GM12878 (cell line): ENCODE results near the gene ACRV1. TPM values are rescaled to one million over a fixed set of nuclear protein-coding genes. Genes with fewer than 3 reads are reported as not detected.

ENCODE experiments used
- polyA plus RNA-seq, 11 experiments: library from polyadenylated mRNA; depleted of rRNA in 4 of 11; unstranded in 6 of 11; stranded (reverse) in 5 of 11; fragments of >200 nt; fragmentation: Nextera tagmentation in 4 of 11; fragmentation: Illumina TruSeq in 1 of 11; extraction: Ambion mirVana in 4 of 11; extraction: Trizol in 1 of 11; gene quantifications; 1 replicate in 1 of 11; 2 replicates in 10 of 11; pipeline versions ENCODE4 v1.2.1 to v1.2.3, GENCODE V29; 2011 to 2016; ENCODE audit warnings: inconsistent platforms in 2 of 11, missing spikeins in 2 of 11, low read depth in 1 of 11
- small RNA-seq: library from RNA; depleted of rRNA; stranded (forward); fragments of <200 nt; gene quantifications from one replicate; pipeline ENCODE3, GENCODE V24; 2014
- total RNA-seq, 4 experiments: library from RNA; depleted of rRNA in 3 of 4; stranded (reverse); fragments of >200 nt in 3 of 4; fragmentation: Illumina TruSeq in 1 of 4; extraction: Trizol in 1 of 4; gene quantifications; 2 replicates each; pipeline versions ENCODE4 v1.2.1 to v1.2.3, GENCODE V29; 2013 to 2021

Gene ACRV1
- total and polyA plus RNA-seq, 10 of the 15 experiments (the other 5 are each of a cell fraction or from before 2014, with no cell fraction given), result 0.09 to 0.82 (median 0.23) TPM; not detected in 2

Small RNAs within 50 kb of the gene (small RNA-seq; reads per million reads assigned to genes)
- not detected for gene RNU2-35P

Other genes with a start within 250 kb of the ACRV1 start
Only the 7 nearest of the 11 such genes appear.
- gene EI24, start 111.4 kb downstream of the ACRV1 start, total RNA-seq (2014; rRNA removed), result 76.1 and 86.5 TPM in 2 replicates
- 52.3 and 54.2 TPM in 2 replicates for gene EI24, start 111.4 kb downstream of the ACRV1 start, total RNA-seq (2014; rRNA removed; fragmentation: Illumina TruSeq; extraction: Trizol)
- gene EI24, start 111.4 kb downstream of the ACRV1 start, total RNA-seq (2021), result 54.5 and 57.2 TPM in 2 replicates
- gene EI24, start 111.4 kb downstream of the ACRV1 start, polyA plus RNA-seq (2011; rRNA removed), result 84.6 and 87.0 TPM in 2 replicates
- gene EI24, start 111.4 kb downstream of the ACRV1 start, polyA plus RNA-seq (2014; fragmentation: Illumina TruSeq; extraction: Trizol), result 80.7 and 89.6 TPM in 2 replicates
- 10 to 100 TPM; 20.3 to 32.8 TPM for gene EI24, start 111.4 kb downstream of the ACRV1 start, polyA plus RNA-seq (2014; fragmentation: Nextera tagmentation; extraction: Ambion mirVana)
- 61.5 and 64.7 TPM in 2 replicates for gene EI24, start 111.4 kb downstream of the ACRV1 start, polyA plus RNA-seq (2014; rRNA removed)
- 100 to 1,000 TPM; 122 to 127 TPM for gene EI24, start 111.4 kb downstream of the ACRV1 start, polyA plus RNA-seq (2016; fragmentation: Nextera tagmentation; extraction: Ambion mirVana)
- gene STT3A, start 88.0 kb downstream of the ACRV1 start, total RNA-seq (2014; rRNA removed), result 139 and 141 TPM in 2 replicates
- gene STT3A, start 88.0 kb downstream of the ACRV1 start, total RNA-seq (2014; rRNA removed; fragmentation: Illumina TruSeq; extraction: Trizol), result 92.0 and 94.7 TPM in 2 replicates
- 112 and 114 TPM in 2 replicates for gene STT3A, start 88.0 kb downstream of the ACRV1 start, total RNA-seq (2021)
- 152 and 188 TPM in 2 replicates for gene STT3A, start 88.0 kb downstream of the ACRV1 start, polyA plus RNA-seq (2011; rRNA removed)
- 124 and 151 TPM in 2 replicates for gene STT3A, start 88.0 kb downstream of the ACRV1 start, polyA plus RNA-seq (2014; fragmentation: Illumina TruSeq; extraction: Trizol)
- gene STT3A, start 88.0 kb downstream of the ACRV1 start, polyA plus RNA-seq (2014; fragmentation: Nextera tagmentation; extraction: Ambion mirVana), result 100 to 1,000 TPM in 1 of 2 experiments, 10 to 100 TPM in 1; 82.9 to 103 TPM
- 65.2 and 74.4 TPM in 2 replicates for gene STT3A, start 88.0 kb downstream of the ACRV1 start, polyA plus RNA-seq (2014; rRNA removed)
- 100 to 1,000 TPM; 193 to 202 TPM for gene STT3A, start 88.0 kb downstream of the ACRV1 start, polyA plus RNA-seq (2016; fragmentation: Nextera tagmentation; extraction: Ambion mirVana)
- 53.7 and 59.6 TPM in 2 replicates for gene CHEK1, start 55.7 kb downstream of the ACRV1 start, total RNA-seq (2014; rRNA removed)
- gene CHEK1, start 55.7 kb downstream of the ACRV1 start, total RNA-seq (2014; rRNA removed; fragmentation: Illumina TruSeq; extraction: Trizol), result 66.1 and 66.8 TPM in 2 replicates
- gene CHEK1, start 55.7 kb downstream of the ACRV1 start, total RNA-seq (2021), result 67.1 and 68.2 TPM in 2 replicates
- 65.0 and 99.2 TPM in 2 replicates for gene CHEK1, start 55.7 kb downstream of the ACRV1 start, polyA plus RNA-seq (2011; rRNA removed)
- 72.9 and 75.5 TPM in 2 replicates for gene CHEK1, start 55.7 kb downstream of the ACRV1 start, polyA plus RNA-seq (2014; fragmentation: Illumina TruSeq; extraction: Trizol)
- 10 to 100 TPM; 47.0 to 52.5 TPM for gene CHEK1, start 55.7 kb downstream of the ACRV1 start, polyA plus RNA-seq (2014; fragmentation: Nextera tagmentation; extraction: Ambion mirVana)
- 42.1 and 43.8 TPM in 2 replicates for gene CHEK1, start 55.7 kb downstream of the ACRV1 start, polyA plus RNA-seq (2014; rRNA removed)
- gene CHEK1, start 55.7 kb downstream of the ACRV1 start, polyA plus RNA-seq (2016; fragmentation: Nextera tagmentation; extraction: Ambion mirVana), result 10 to 100 TPM; 66.2 to 68.6 TPM
- gene PATE1, start 65.4 kb upstream of the ACRV1 start, total RNA-seq (2014; rRNA removed), result not detected in 2 replicates
- not detected in 2 replicates for gene PATE1, start 65.4 kb upstream of the ACRV1 start, total RNA-seq (2014; rRNA removed; fragmentation: Illumina TruSeq; extraction: Trizol)
- not detected in 2 replicates for gene PATE1, start 65.4 kb upstream of the ACRV1 start, total RNA-seq (2021)
- gene PATE1, start 65.4 kb upstream of the ACRV1 start, polyA plus RNA-seq (2011; rRNA removed), result not detected in 2 replicates
- gene PATE1, start 65.4 kb upstream of the ACRV1 start, polyA plus RNA-seq (2014; fragmentation: Illumina TruSeq; extraction: Trizol), result not detected in 2 replicates
- not detected for gene PATE1, start 65.4 kb upstream of the ACRV1 start, polyA plus RNA-seq (2014; fragmentation: Nextera tagmentation; extraction: Ambion mirVana)
- not detected in 2 replicates for gene PATE1, start 65.4 kb upstream of the ACRV1 start, polyA plus RNA-seq (2014; rRNA removed)
- not detected for gene PATE1, start 65.4 kb upstream of the ACRV1 start, polyA plus RNA-seq (2016; fragmentation: Nextera tagmentation; extraction: Ambion mirVana)
- gene PATE2, start 98.0 kb upstream of the ACRV1 start, total RNA-seq (2014; rRNA removed), result not detected in 2 replicates
- 0.09 TPM in 1 of 2 replicates, not detected in the other for gene PATE2, start 98.0 kb upstream of the ACRV1 start, total RNA-seq (2014; rRNA removed; fragmentation: Illumina TruSeq; extraction: Trizol)
- not detected in 2 replicates for gene PATE2, start 98.0 kb upstream of the ACRV1 start, total RNA-seq (2021)
- gene PATE2, start 98.0 kb upstream of the ACRV1 start, polyA plus RNA-seq (2011; rRNA removed), result 0.04 TPM in 1 of 2 replicates, not detected in the other
- gene PATE2, start 98.0 kb upstream of the ACRV1 start, polyA plus RNA-seq (2014; fragmentation: Illumina TruSeq; extraction: Trizol), result 0.09 TPM in 1 of 2 replicates, not detected in the other
- gene PATE2, start 98.0 kb upstream of the ACRV1 start, polyA plus RNA-seq (2014; fragmentation: Nextera tagmentation; extraction: Ambion mirVana), result not detected
- not detected in 2 replicates for gene PATE2, start 98.0 kb upstream of the ACRV1 start, polyA plus RNA-seq (2014; rRNA removed)
- gene PATE2, start 98.0 kb upstream of the ACRV1 start, polyA plus RNA-seq (2016; fragmentation: Nextera tagmentation; extraction: Ambion mirVana), result not detected
- gene PATE3, start 107.3 kb upstream of the ACRV1 start, total RNA-seq (2014; rRNA removed), result not detected in 2 replicates
- not detected in 2 replicates for gene PATE3, start 107.3 kb upstream of the ACRV1 start, total RNA-seq (2014; rRNA removed; fragmentation: Illumina TruSeq; extraction: Trizol)
- not detected in 2 replicates for gene PATE3, start 107.3 kb upstream of the ACRV1 start, total RNA-seq (2021)
- gene PATE3, start 107.3 kb upstream of the ACRV1 start, polyA plus RNA-seq (2011; rRNA removed), result not detected in 2 replicates
- gene PATE3, start 107.3 kb upstream of the ACRV1 start, polyA plus RNA-seq (2014; fragmentation: Illumina TruSeq; extraction: Trizol), result not detected in 2 replicates
- gene PATE3, start 107.3 kb upstream of the ACRV1 start, polyA plus RNA-seq (2014; fragmentation: Nextera tagmentation; extraction: Ambion mirVana), result not detected
- not detected in 2 replicates for gene PATE3, start 107.3 kb upstream of the ACRV1 start, polyA plus RNA-seq (2014; rRNA removed)
- not detected for gene PATE3, start 107.3 kb upstream of the ACRV1 start, polyA plus RNA-seq (2016; fragmentation: Nextera tagmentation; extraction: Ambion mirVana)
- gene PATE4, start 152.5 kb upstream of the ACRV1 start, total RNA-seq (2014; rRNA removed), result not detected in 2 replicates
- not detected in 2 replicates for gene PATE4, start 152.5 kb upstream of the ACRV1 start, total RNA-seq (2014; rRNA removed; fragmentation: Illumina TruSeq; extraction: Trizol)
- not detected in 2 replicates for gene PATE4, start 152.5 kb upstream of the ACRV1 start, total RNA-seq (2021)
- not detected in 2 replicates for gene PATE4, start 152.5 kb upstream of the ACRV1 start, polyA plus RNA-seq (2011; rRNA removed)
- gene PATE4, start 152.5 kb upstream of the ACRV1 start, polyA plus RNA-seq (2014; fragmentation: Illumina TruSeq; extraction: Trizol), result not detected in 2 replicates
- gene PATE4, start 152.5 kb upstream of the ACRV1 start, polyA plus RNA-seq (2014; fragmentation: Nextera tagmentation; extraction: Ambion mirVana), result not detected
- not detected in 2 replicates for gene PATE4, start 152.5 kb upstream of the ACRV1 start, polyA plus RNA-seq (2014; rRNA removed)
- gene PATE4, start 152.5 kb upstream of the ACRV1 start, polyA plus RNA-seq (2016; fragmentation: Nextera tagmentation; extraction: Ambion mirVana), result under 1 TPM in 1 of 2 experiments, not detected in 1; 0.17 TPM